Subcutaneous abdominal adipose tissue (tissue), 5 donors: Measurements from ENCODE around the gene AGBL1.

ENCODE experiments used
- H3K27ac ChIP-seq: one replicate; pipeline ENCODE4 v1.7.0; 2013; ENCODE audit warnings: low read depth, mild to moderate bottlenecking, inconsistent platforms, low read length, moderate library complexity
- H3K27me3 ChIP-seq, 5 donors: one replicate each; pipeline ENCODE4 v1.7.0; 2013; ENCODE audit warnings: low read length in 5 of 5, inconsistent platforms in 1 of 5; ENCODE audit not compliant: control insufficient read depth in 5 of 5, insufficient read depth in 4 of 5
- H3K36me3 ChIP-seq, 5 donors: one replicate each; pipeline ENCODE4 v1.7.0; 2013; ENCODE audit warnings: low read length in 5 of 5; ENCODE audit not compliant: control insufficient read depth in 5 of 5, insufficient read depth in 5 of 5
- H3K4me1 ChIP-seq, 5 donors: one replicate each; pipeline ENCODE4 v1.7.0; 2013; ENCODE audit warnings: low read length in 5 of 5, mild to moderate bottlenecking in 3 of 5, moderate library complexity in 1 of 5; ENCODE audit not compliant: control insufficient read depth in 5 of 5, insufficient read depth in 5 of 5
- H3K4me3 ChIP-seq, 5 donors: one replicate each; pipeline ENCODE4 v1.7.0; 2013; ENCODE audit warnings: low read length in 5 of 5, low read depth in 1 of 5
- H3K9ac ChIP-seq, 5 donors: one replicate each; pipeline ENCODE4 v1.7.0; 2013; ENCODE audit warnings: low read length in 5 of 5, mild to moderate bottlenecking in 4 of 5, moderate library complexity in 3 of 5
- H3K9me3 ChIP-seq, 5 donors: one replicate each; pipeline ENCODE4 v1.7.0; 2013; ENCODE audit warnings: low read length in 5 of 5; ENCODE audit not compliant: control insufficient read depth in 5 of 5
- donor health status: healthy.
- donor health status: healthy.
- donor health status: healthy.
- donor health status: healthy.
- donor health status: healthy.

The AGBL1 gene

GRCh38 chr15:86570738-86571137 is 491.1 kb downstream of the AGBL1 start:
- Histone ChIP-seq H3K4me1 (no peaks in the 10 kb centered on the region), H3K4me3 (no peak overlapping the region), H3K36me3 (no peaks in the 10 kb centered on the region), H3K27me3 (peaks cover 0 to 7% (median 4%) of the 10 kb centered on the region in 5 donors), H3K27ac (no peak overlapping the region), H3K9me3 (peaks cover 0 to 4% (median 3%) of the 10 kb centered on the region in 5 donors), H3K9ac (no peak overlapping the region)

- H3K36me3 ChIP-seq = no peaks in the 10 kb centered on the region
- H3K27ac ChIP-seq = no peak overlapping the region
- peaks cover 0 to 4% (median 0%) of the 10 kb centered on the region in 5 donors for H3K9me3 ChIP-seq
- H3K27me3 ChIP-seq = peaks cover 0 to 7% (median 4%) of the 10 kb centered on the region in 5 donors
- H3K4me3 ChIP-seq = no peak overlapping the region
- no peak overlapping the region for H3K9ac ChIP-seq
- no peaks in the 10 kb centered on the region for H3K4me1 ChIP-seq
These were observed 492.2 kb downstream of the AGBL1 start for GRCh38 chr15:86571873-86572272.

GRCh38 chr15:86572368-86572841 is 492.7 kb downstream of the AGBL1 start:
- peaks cover 0 to 7% (median 4%) of the 10 kb centered on the region in 5 donors for H3K27me3 ChIP-seq
- peaks cover 0 to 4% (median 0%) of the 10 kb centered on the region in 5 donors for H3K9me3 ChIP-seq
- H3K27ac ChIP-seq = no peak overlapping the region
- no peak overlapping the region for H3K9ac ChIP-seq
- no peaks in the 10 kb centered on the region for H3K36me3 ChIP-seq
- no peaks in the 10 kb centered on the region for H3K4me1 ChIP-seq
- no peak overlapping the region for H3K4me3 ChIP-seq

GRCh38 chr15:86573476-86573875 is 493.8 kb downstream of the AGBL1 start:
- peaks cover 0 to 7% (median 4%) of the 10 kb centered on the region in 5 donors for H3K27me3 ChIP-seq
- H3K36me3 ChIP-seq = no peaks in the 10 kb centered on the region
- no peak overlapping the region for H3K27ac ChIP-seq
- H3K9ac ChIP-seq = no peak overlapping the region
- peaks cover 0 to 4% (median 0%) of the 10 kb centered on the region in 5 donors for H3K9me3 ChIP-seq
- no peaks in the 10 kb centered on the region for H3K4me1 ChIP-seq
- no peak overlapping the region for H3K4me3 ChIP-seq

- H3K27ac ChIP-seq = no peak overlapping the region
- no peak overlapping the region for H3K4me3 ChIP-seq
- no peak overlapping the region for H3K9ac ChIP-seq
- H3K27me3 ChIP-seq = no peaks in the 10 kb centered on the region
- no peaks in the 10 kb centered on the region for H3K36me3 ChIP-seq
- no peaks in the 10 kb centered on the region for H3K9me3 ChIP-seq
- H3K4me1 ChIP-seq = peaks cover 0 to 15% (median 13%) of the 10 kb centered on the region in 5 donors
These were observed 508.7 kb downstream of the AGBL1 start for GRCh38 chr15:86588413-86588812.

- Histone ChIP-seq H3K27ac (no peak overlapping the region), H3K4me1 (peaks cover 0 to 15% (median 13%) of the 10 kb centered on the region in 5 donors), H3K9me3 (no peaks in the 10 kb centered on the region)
These were observed 510.8 kb downstream of the AGBL1 start for GRCh38 chr15:86590461-86590860.

GRCh38 chr15:86591158-86591557 is 511.5 kb downstream of the AGBL1 start:
- no peak overlapping the region for H3K9ac ChIP-seq
- H3K27me3 ChIP-seq = no peaks in the 10 kb centered on the region
- H3K4me3 ChIP-seq = no peak overlapping the region
- no peaks in the 10 kb centered on the region for H3K9me3 ChIP-seq
- H3K36me3 ChIP-seq = no peaks in the 10 kb centered on the region
- H3K4me1 ChIP-seq = peaks cover 0 to 15% (median 13%) of the 10 kb centered on the region in 5 donors
- H3K27ac ChIP-seq = no peak overlapping the region

More at GRCh38 chr15:86590461-86590860, 510.8 kb downstream of the AGBL1 start:
- no peak overlapping the region for H3K9ac ChIP-seq
- H3K4me3 ChIP-seq = no peak overlapping the region
- H3K36me3 ChIP-seq = no peaks in the 10 kb centered on the region
- H3K27me3 ChIP-seq = no peaks in the 10 kb centered on the region

GRCh38 chr15:86591994-86592735 is 512.5 kb downstream of the AGBL1 start:
- H3K27ac ChIP-seq = no peak overlapping the region
- H3K4me3 ChIP-seq = peak overlapping the region; percentile 12 to 56 (median 39)
- no peaks in the 10 kb centered on the region for H3K27me3 ChIP-seq
- H3K4me1 ChIP-seq = peaks cover 0 to 15% (median 13%) of the 10 kb centered on the region in 5 donors
- H3K9ac ChIP-seq = no peak overlapping the region
- H3K36me3 ChIP-seq = no peaks in the 10 kb centered on the region
- no peaks in the 10 kb centered on the region for H3K9me3 ChIP-seq

GRCh38 chr15:86595741-86596140 is 516.1 kb downstream of the AGBL1 start:
- no peak overlapping the region for H3K27ac ChIP-seq
- H3K9me3 ChIP-seq = no peaks in the 10 kb centered on the region
- no peak overlapping the region for H3K4me3 ChIP-seq
- H3K4me1 ChIP-seq = peaks cover 0 to 15% (median 13%) of the 10 kb centered on the region in 5 donors
- H3K36me3 ChIP-seq = no peaks in the 10 kb centered on the region
- H3K9ac ChIP-seq = no peak overlapping the region
- peaks cover 0 to 3% (median 0%) of the 10 kb centered on the region in 5 donors for H3K27me3 ChIP-seq

GRCh38 chr15:86603466-86603865 is 523.8 kb downstream of the AGBL1 start:
- Histone ChIP-seq H3K9ac (no peak overlapping the region), H3K9me3 (no peaks in the 10 kb centered on the region), H3K36me3 (no peaks in the 10 kb centered on the region), H3K4me1 (no peaks in the 10 kb centered on the region), H3K27me3 (peaks cover 0 to 7% (median 0%) of the 10 kb centered on the region in 5 donors), H3K27ac (no peak overlapping the region), H3K4me3 (no peak overlapping the region)
